NT2/D1 (cell line): ENCODE results near the gene GCGR.
A peak's percentile ranks its signal among the peaks of the same experiment; 100 is the strongest.

Experiments used
- DNase-seq: peaks from one replicate; pipeline ENCODE4 v3.0.0-alpha.2; 2011; ENCODE audit warnings: low read depth, low spot score
- H3K27me3 ChIP-seq: 2 replicates; pipeline ENCODE4 v1.6.0; 2011; ENCODE audit warnings: mild to moderate bottlenecking; ENCODE audit not compliant: insufficient read length, insufficient read depth
- H3K36me3 ChIP-seq: 2 replicates; pipeline ENCODE4 v1.6.1; 2011; ENCODE audit warnings: mild to moderate bottlenecking, low read length, mixed read lengths; ENCODE audit not compliant: insufficient read depth, insufficient read length
- H3K4me1 ChIP-seq: 2 replicates; pipeline ENCODE4 v1.5.1; 2011; ENCODE audit not compliant: insufficient read depth, insufficient read length
- H3K4me3 ChIP-seq: 2 replicates; pipeline ENCODE4 v1.5.1; 2011; ENCODE audit warnings: low read depth; ENCODE audit not compliant: insufficient read length
- H3K9ac ChIP-seq: 2 replicates; pipeline ENCODE4 v1.6.0; 2011; ENCODE audit warnings: low read depth; ENCODE audit not compliant: insufficient read length
- H3K9me3 ChIP-seq: 2 replicates; pipeline ENCODE4 v1.5.1; 2011; ENCODE audit warnings: mild to moderate bottlenecking, low read length; ENCODE audit not compliant: insufficient read depth
- SUZ12 ChIP-seq: IDR thresholded peaks from 2 replicates; pipeline ENCODE4 v1.6.1; 2011; ENCODE audit not compliant: insufficient read length, insufficient read depth; ENCODE audit errors: extremely low read depth
- YY1 ChIP-seq: IDR thresholded peaks from 2 replicates; pipeline ENCODE4 v1.6.1; 2011; ENCODE audit not compliant: insufficient read length, insufficient read depth
- ZNF274 ChIP-seq: IDR thresholded peaks from 2 replicates; pipeline ENCODE4 v1.6.1; 2011; ENCODE audit warnings: mild to moderate bottlenecking, low read depth, low read length

The GCGR gene

GRCh38 chr17:81808778-81809555 lies 5.0 kb downstream of the GCGR start:
- Histone ChIP-seq H3K27me3 (peaks cover 38% of the 10 kb centered on the region), H3K4me1 (peaks cover 19% of the 10 kb centered on the region), H3K36me3 (no peaks in the 10 kb centered on the region), H3K9me3 (no peaks in the 10 kb centered on the region), H3K9ac (no peak overlapping the region), H3K4me3 (no peak overlapping the region)
- no peak for DNase-seq
- TF ChIP-seq YY1, result no peak
- TF ChIP-seq SUZ12, result no peak
- no peak for TF ChIP-seq ZNF274

DNA sequence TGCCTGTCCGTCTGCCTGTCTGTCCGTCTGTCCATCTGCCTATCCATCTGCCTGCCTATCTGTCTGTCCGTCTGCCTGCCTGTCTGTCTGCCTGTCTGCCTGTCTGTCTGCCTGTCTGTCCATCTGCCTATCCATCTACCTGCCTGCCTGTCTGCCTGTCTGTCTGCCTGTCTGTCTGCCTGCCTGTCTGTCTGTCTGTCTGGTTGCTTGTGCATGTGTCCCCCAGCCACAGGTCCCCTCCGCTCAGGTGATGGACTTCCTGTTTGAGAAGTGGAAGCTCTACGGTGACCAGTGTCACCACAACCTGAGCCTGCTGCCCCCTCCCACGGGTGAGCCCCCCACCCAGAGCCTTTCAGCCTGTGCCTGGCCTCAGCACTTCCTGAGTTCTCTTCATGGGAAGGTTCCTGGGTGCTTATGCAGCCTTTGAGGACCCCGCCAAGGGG lies 5.6 kb downstream of the GCGR start:
- DNase-seq, result no peak
- no peaks in the 10 kb centered on the region for H3K9me3 ChIP-seq
- peaks cover 31% of the 10 kb centered on the region for H3K27me3 ChIP-seq
- peaks cover 23% of the 10 kb centered on the region for H3K4me1 ChIP-seq
- peak overlapping the region; percentile 21 for H3K9ac ChIP-seq
- no peak overlapping the region for H3K4me3 ChIP-seq
- TF ChIP-seq SUZ12 (no peak), YY1 (no peak), ZNF274 (no peak)
- H3K36me3 ChIP-seq, result no peaks in the 10 kb centered on the region

DNA sequence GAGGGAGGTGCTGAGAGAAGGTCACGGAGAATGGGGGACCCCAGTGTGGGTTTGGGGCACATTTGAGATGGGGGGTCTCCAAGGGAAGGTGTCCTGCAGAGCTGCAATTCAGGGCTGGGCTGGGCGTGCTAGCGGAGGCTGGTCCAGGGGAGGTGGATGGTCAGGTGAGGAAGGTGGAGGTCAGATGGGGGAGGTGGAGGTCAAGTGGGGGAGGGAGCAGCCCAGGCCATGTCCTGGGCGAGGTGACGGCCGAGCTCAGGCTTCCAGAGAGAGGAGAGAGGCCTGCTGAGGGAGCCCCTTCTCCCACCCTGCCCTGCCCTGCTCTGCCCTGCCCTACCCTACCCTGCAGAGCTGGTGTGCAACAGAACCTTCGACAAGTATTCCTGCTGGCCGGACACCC lies 6.5 kb downstream of the GCGR start:
- no peak for DNase-seq
- Histone ChIP-seq H3K27me3 (peaks cover 23% of the 10 kb centered on the region), H3K4me1 (peaks cover 27% of the 10 kb centered on the region), H3K36me3 (no peaks in the 10 kb centered on the region), H3K9me3 (no peaks in the 10 kb centered on the region), H3K4me3 (no peak overlapping the region), H3K9ac (peak overlapping the region; percentile 21)
- TF ChIP-seq SUZ12 (no peak), YY1 (no peak), ZNF274 (no peak)

- H3K9ac ChIP-seq, result no peak overlapping the region
- no peak overlapping the region for H3K4me3 ChIP-seq
- peaks cover 17% of the 10 kb centered on the region for H3K27me3 ChIP-seq
- TF ChIP-seq SUZ12 (no peak), ZNF274 (no peak), YY1 (no peak)
- no peaks in the 10 kb centered on the region for H3K36me3 ChIP-seq
- H3K9me3 ChIP-seq, result no peaks in the 10 kb centered on the region
- no peak for DNase-seq
- H3K4me1 ChIP-seq, result peaks cover 29% of the 10 kb centered on the region
These were observed 7.1 kb downstream of the GCGR start for GRCh38 chr17:81810892-81811704.

DNA sequence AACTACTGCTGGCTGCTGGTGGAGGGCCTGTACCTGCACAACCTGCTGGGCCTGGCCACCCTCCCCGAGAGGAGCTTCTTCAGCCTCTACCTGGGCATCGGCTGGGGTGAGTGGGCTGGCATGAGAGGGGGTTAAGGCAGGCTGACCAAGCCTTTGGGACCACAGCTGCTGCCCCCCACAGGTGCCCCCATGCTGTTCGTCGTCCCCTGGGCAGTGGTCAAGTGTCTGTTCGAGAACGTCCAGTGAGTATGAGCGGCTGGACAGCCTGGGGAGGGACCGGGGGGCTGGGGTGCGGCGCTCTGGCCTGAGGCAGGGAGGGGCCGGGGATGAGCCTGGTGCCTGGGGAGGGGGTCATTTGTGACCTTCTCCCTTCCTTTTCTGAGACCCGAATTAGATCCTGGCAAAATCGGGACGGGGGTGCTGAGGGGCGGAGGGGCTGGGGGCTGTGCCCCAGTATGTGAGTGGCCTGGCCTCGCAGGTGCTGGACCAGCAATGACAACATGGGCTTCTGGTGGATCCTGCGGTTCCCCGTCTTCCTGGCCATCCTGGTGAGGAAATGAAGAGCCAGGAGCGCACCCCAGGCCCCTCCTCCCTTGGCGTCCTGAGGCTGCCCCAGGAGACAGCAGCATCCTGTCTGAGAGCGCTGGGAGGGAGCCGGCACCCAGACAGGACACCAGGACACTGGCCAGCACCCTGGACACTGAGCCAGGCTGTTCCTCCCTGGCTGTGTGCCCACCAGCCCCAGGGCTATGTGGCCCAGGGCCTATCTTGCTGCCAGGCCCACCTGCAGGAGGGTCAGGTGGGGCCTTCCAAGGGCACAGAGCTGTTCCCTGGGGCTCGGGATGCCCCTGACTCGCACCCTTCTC lies 8.0 kb downstream of the GCGR start:
- Histone ChIP-seq H3K27me3 (peaks cover 12% of the 10 kb centered on the region), H3K4me1 (peaks cover 29% of the 10 kb centered on the region), H3K4me3 (no peak overlapping the region), H3K9me3 (no peaks in the 10 kb centered on the region), H3K9ac (no peak overlapping the region), H3K36me3 (no peaks in the 10 kb centered on the region)
- TF ChIP-seq SUZ12 (no peak), ZNF274 (no peak), YY1 (no peak)
- DNase-seq, result no peak

DNA sequence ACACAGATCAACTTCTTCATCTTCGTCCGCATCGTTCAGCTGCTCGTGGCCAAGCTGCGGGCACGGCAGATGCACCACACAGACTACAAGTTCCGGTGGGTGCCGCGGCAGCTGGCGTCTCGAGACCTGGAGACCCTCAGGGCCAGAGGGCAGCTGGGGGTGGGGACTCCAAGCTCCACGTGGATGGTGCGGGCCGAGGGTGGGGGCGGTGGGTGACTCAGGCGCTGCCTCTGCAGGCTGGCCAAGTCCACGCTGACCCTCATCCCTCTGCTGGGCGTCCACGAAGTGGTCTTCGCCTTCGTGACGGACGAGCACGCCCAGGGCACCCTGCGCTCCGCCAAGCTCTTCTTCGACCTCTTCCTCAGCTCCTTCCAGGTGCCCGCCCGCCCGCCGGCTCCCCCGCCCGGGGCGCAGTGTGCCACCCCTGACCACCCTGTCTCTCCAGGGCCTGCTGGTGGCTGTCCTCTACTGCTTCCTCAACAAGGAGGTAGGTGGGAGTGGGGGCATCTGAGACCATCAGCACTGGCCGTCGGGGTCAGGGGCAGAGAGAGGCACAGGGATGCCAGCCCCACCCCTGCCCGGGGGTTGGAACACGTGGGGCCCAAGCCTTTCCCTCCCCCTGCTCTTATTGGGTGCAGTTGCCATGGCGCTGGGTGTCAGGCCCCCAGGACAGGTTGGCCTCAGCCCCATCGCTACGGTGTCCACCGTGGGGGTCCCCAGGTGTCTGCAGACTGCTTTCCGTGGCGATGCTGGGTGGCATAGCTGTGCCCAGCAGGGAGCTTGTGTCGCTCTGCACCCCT lies 8.8 kb downstream of the GCGR start:
- peaks cover 12% of the 10 kb centered on the region for H3K27me3 ChIP-seq
- H3K4me1 ChIP-seq, result peaks cover 29% of the 10 kb centered on the region
- no peak overlapping the region for H3K4me3 ChIP-seq
- no peak overlapping the region for H3K9ac ChIP-seq
- no peaks in the 10 kb centered on the region for H3K36me3 ChIP-seq
- TF ChIP-seq SUZ12, result no peak
- no peak for TF ChIP-seq ZNF274
- no peak for TF ChIP-seq YY1
- H3K9me3 ChIP-seq, result no peaks in the 10 kb centered on the region
- no peak for DNase-seq
